Measurements from ENCODE around the gene WNT7B.

- no peak for TF ChIP-seq POLR2AphosphoS5 (IDR thresholded peaks at IDR 0.05)
- TF ChIP-seq CTCF (IDR thresholded peaks at IDR 0.05), result no peak
Measured at GRCh38 chr22:45938913-45939312, 38.0 kb downstream of the WNT7B start.

All from stomach (tissue), 4 donors.